GM12878 (cell line): Measurements from ENCODE around the gene TMEM238L. TPM values are rescaled to one million over a fixed set of nuclear protein-coding genes. Genes with fewer than 3 reads are reported as not detected.

ENCODE experiments used
- ATAC-seq: fragments of 200-7000 bp; cut with Tn5 transposase; 3 replicates; pipeline ENCODE4 v1.9.1; 2020; ENCODE audit warnings: mild to moderate bottlenecking, moderate library complexity
- BruUV-seq: library from RNA; stranded (reverse); fragments of 400-500 nt; replicated peaks from 2 replicates; lab custom pipeline; 2021; lab: Mats Ljungman, UMichigan
- CTCF ChIA-PET: fragments of 300-600 bp; sonication (Branson Sonifier 250); formaldehyde crosslinking; extraction: SDS; loops from one replicate; lab custom pipeline; 2021; ENCODE audit warnings: inconsistent platforms; lab: Yijun Ruan, JAX
- POLR2A ChIA-PET: fragments of 350-600 bp; formaldehyde crosslinking; extraction: SDS; loops from one replicate; lab custom pipeline; 2021; ENCODE audit warnings: inconsistent platforms; lab: Charles Lee
- RAD21 ChIA-PET: fragments of 300-600 bp; sonication (Branson Sonifier 250); formaldehyde crosslinking; loops from one replicate; lab custom pipeline; 2023; ENCODE audit warnings: antibody characterized with exemption; ENCODE audit not compliant: unreplicated experiment; lab: Charles Lee
- SMC1A ChIA-PET: fragments of 300-600 bp; sonication (Branson Sonifier 250); formaldehyde crosslinking; loops from one replicate; lab custom pipeline; 2023; ENCODE audit not compliant: unreplicated experiment, uncharacterized antibody; lab: Charles Lee
- DNase-seq: peaks from one replicate; pipeline ENCODE4 v3.0.0-alpha.2; 2011; ENCODE audit warnings: low read depth, low spot score
- FAIRE-seq: peaks from 3 replicates; lab custom pipeline; 2011; peaks lifted over from hg19 to GRCh38; lab: Jason Lieb, UNC
- H2AFZ ChIP-seq: 2 replicates; pipeline ENCODE4 v1.6.0; 2011; ENCODE audit warnings: low read depth, low read length, control low read depth; ENCODE audit not compliant: control insufficient read depth
- H3K27ac ChIP-seq: 2 replicates; pipeline ENCODE4 v1.5.1; 2011; ENCODE audit warnings: control low read depth; ENCODE audit not compliant: control insufficient read depth, insufficient read depth
- H3K27me3 ChIP-seq, 2 experiments: replicated peaks in 1 of 2; 2 replicates each; pipeline versions ENCODE4 v1.6.0 to v1.6.1; 2011; ENCODE audit warnings: low read length in 1 of 2; ENCODE audit not compliant: control insufficient read depth in 2 of 2, insufficient read depth in 2 of 2
- H3K36me3 ChIP-seq, 2 experiments: 2 replicates each; pipeline ENCODE4 v1.5.1; 2011; ENCODE audit warnings: low read length in 1 of 2; ENCODE audit not compliant: control insufficient read depth in 2 of 2, insufficient read depth in 2 of 2
- H3K4me1 ChIP-seq: 2 replicates; pipeline ENCODE4 v1.6.1; 2011; ENCODE audit warnings: mild to moderate bottlenecking, low read length, moderate library complexity, mixed read lengths; ENCODE audit not compliant: control insufficient read depth, insufficient read depth
- H3K4me2 ChIP-seq: 2 replicates; pipeline ENCODE4 v1.6.0; 2011; ENCODE audit warnings: control low read depth; ENCODE audit not compliant: control insufficient read depth, insufficient read depth
- H3K4me3 ChIP-seq: fragments of 200-600 bp; sonication (generic); 2 replicates; pipeline ENCODE4 v1.5.1; 2016
- H3K79me2 ChIP-seq: 2 replicates; pipeline ENCODE4 v1.6.0; 2011; ENCODE audit warnings: low read length; ENCODE audit not compliant: control insufficient read depth, insufficient read depth
- H3K9ac ChIP-seq: 2 replicates; pipeline ENCODE4 v1.8.0; 2011; ENCODE audit warnings: low read length, control low read depth, mixed read lengths; ENCODE audit not compliant: control insufficient read depth, insufficient read depth
- H3K9me3 ChIP-seq: replicated peaks from 3 replicates; pipeline ENCODE4 v1.5.1; 2011; ENCODE audit warnings: mild to moderate bottlenecking, low read length; ENCODE audit not compliant: control insufficient read depth, insufficient read depth
- H4K20me1 ChIP-seq: 2 replicates; pipeline ENCODE4 v1.6.0; 2011; ENCODE audit not compliant: control insufficient read depth, insufficient read depth
- BCL11A ChIP-seq: IDR thresholded peaks from 2 replicates; pipeline ENCODE4 v1.6.1; 2011; ENCODE audit warnings: low read depth, low read length
- ELK1 ChIP-seq: IDR thresholded peaks from 2 replicates; pipeline ENCODE4 v1.6.1; 2012; ENCODE audit warnings: low read depth, low read length, improper control_type of control experiment
- FOXM1 ChIP-seq: IDR thresholded peaks from 2 replicates; pipeline ENCODE4 v1.6.1; 2012; ENCODE audit warnings: low read depth, mild to moderate bottlenecking, inconsistent platforms, low read length, moderate library complexity
- HCFC1 ChIP-seq: fragments of 150-350 bp; IDR thresholded peaks from 2 replicates; pipeline ENCODE4 v1.6.1; 2014; ENCODE audit warnings: low read length
- RAD51 ChIP-seq: fragments of 450-650 bp; IDR thresholded peaks from 2 replicates; pipeline ENCODE4 v1.6.1; 2016; ENCODE audit warnings: moderate library complexity, mild to moderate bottlenecking, inconsistent platforms
- SMARCA5 ChIP-seq: fragments of 450-650 bp; IDR thresholded peaks from 2 replicates; pipeline ENCODE4 v1.6.1; 2017; ENCODE audit warnings: mild to moderate bottlenecking
- TARDBP ChIP-seq: IDR thresholded peaks from 2 replicates; pipeline ENCODE4 v1.6.1; 2016; ENCODE audit warnings: borderline replicate concordance
- WGBS: methylation state at CpG from one replicate; pipeline ENCODE4 v1.1.6; 2016; ENCODE audit warnings: low lambda C conversion rate; ENCODE audit not compliant: insufficient replicate concordance, insufficient coverage; ENCODE audit errors: missing lambda C conversion rate; 5-methylcytosine and 5-hydroxymethylcytosine counted together
- in situ Hi-C: fragments of 300-500 bp; cut with MboI; formaldehyde crosslinking; loops from 9 replicates; pipeline ENCODE4 v1.14.3; 2018; ENCODE audit warnings: mixed read lengths
- intact Hi-C: fragments of 100-400 bp; cut with micrococcal nuclease; formaldehyde crosslinking; loops from one replicate; pipeline ENCODE4 v1.14.2; 2022; ENCODE audit not compliant: unreplicated experiment
- polyA plus RNA-seq, 11 experiments: library from polyadenylated mRNA; depleted of rRNA in 4 of 11; unstranded in 6 of 11; stranded (reverse) in 5 of 11; fragments of >200 nt; fragmentation: Nextera tagmentation in 4 of 11; fragmentation: Illumina TruSeq in 1 of 11; extraction: Ambion mirVana in 4 of 11; extraction: Trizol in 1 of 11; gene quantifications; 1 replicate in 1 of 11; 2 replicates in 10 of 11; pipeline versions ENCODE4 v1.2.1 to v1.2.3, GENCODE V29; 2011 to 2016; ENCODE audit warnings: inconsistent platforms in 2 of 11, missing spikeins in 2 of 11, low read depth in 1 of 11
- total RNA-seq, 4 experiments: library from RNA; depleted of rRNA in 3 of 4; stranded (reverse); fragments of >200 nt in 3 of 4; fragmentation: Illumina TruSeq in 1 of 4; extraction: Trizol in 1 of 4; gene quantifications; 2 replicates each; pipeline versions ENCODE4 v1.2.1 to v1.2.3, GENCODE V29; 2013 to 2021
- TF ChIP-seq, protein P1 (sequence below), 3 experiments: IDR thresholded peaks in 2 of 3; conservative IDR thresholded peaks in 1 of 3; 2 replicates each; pipeline ENCODE4 v1.5.1; 2011; ENCODE audit warnings: low read depth in 3 of 3, low read length in 3 of 3, mild to moderate bottlenecking in 3 of 3, control low read depth in 2 of 3, moderate library complexity in 2 of 3, inconsistent platforms in 1 of 3, mixed read lengths in 1 of 3; ENCODE audit not compliant: control insufficient read depth in 2 of 3, insufficient read depth in 1 of 3; ENCODE audit errors: extremely low read depth in 1 of 3
- TF ChIP-seq, protein P2 (sequence below): fragments of 450-650 bp; formaldehyde crosslinking; IDR thresholded peaks from 2 replicates; pipeline ENCODE4 v1.4.0; 2020; ENCODE audit warnings: mild to moderate bottlenecking, moderate library complexity

The TMEM238L gene
- total and polyA plus RNA-seq, 10 of the 15 experiments (the other 5 are each of a cell fraction or from before 2014, with no cell fraction given) = not detected

DNA sequence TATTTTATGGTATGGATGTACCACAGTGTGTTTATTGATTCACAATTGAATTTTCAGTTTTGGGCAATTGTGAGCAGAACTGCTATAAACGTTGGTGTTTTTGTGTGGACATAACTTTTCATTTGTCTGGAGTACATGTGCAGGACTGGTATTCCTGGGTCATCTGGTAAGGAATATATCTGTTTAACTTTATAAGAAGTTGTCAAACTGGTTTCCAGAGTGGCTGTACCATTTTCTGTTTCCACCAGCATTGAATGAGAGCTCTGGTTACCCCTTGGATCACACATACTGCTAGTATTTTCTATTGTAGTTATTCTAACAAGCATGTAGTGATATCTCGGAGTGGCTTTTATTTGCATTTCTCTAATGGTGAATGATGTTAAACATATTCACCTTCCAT lies 24.3 kb downstream of the TMEM238L start:
- H3K9ac ChIP-seq = no peak overlapping the region
- H3K36me3 ChIP-seq = no peaks in the 10 kb centered on the region
- H3K79me2 ChIP-seq = no peaks in the 10 kb centered on the region
- intact Hi-C loops = no loop called here
- POLR2A ChIA-PET = no interaction called here
- FAIRE-seq (no peak), ATAC-seq (no peak), DNase-seq (no peak)
- H2AFZ ChIP-seq = no peak overlapping the region
- RAD21 ChIA-PET = no interaction called here
- no peaks in the 10 kb centered on the region for H3K9me3 ChIP-seq
- SMC1A ChIA-PET = no interaction called here
- no TSS peak for BruUV-seq
- no peak overlapping the region for H3K27ac ChIP-seq
- 13% methylated on average over 2 of the region's 2 CpGs for WGBS
- CTCF ChIA-PET = no interaction called here
- no peaks in the 10 kb centered on the region for H3K4me1 ChIP-seq
- TF ChIP-seq, protein P1, sequence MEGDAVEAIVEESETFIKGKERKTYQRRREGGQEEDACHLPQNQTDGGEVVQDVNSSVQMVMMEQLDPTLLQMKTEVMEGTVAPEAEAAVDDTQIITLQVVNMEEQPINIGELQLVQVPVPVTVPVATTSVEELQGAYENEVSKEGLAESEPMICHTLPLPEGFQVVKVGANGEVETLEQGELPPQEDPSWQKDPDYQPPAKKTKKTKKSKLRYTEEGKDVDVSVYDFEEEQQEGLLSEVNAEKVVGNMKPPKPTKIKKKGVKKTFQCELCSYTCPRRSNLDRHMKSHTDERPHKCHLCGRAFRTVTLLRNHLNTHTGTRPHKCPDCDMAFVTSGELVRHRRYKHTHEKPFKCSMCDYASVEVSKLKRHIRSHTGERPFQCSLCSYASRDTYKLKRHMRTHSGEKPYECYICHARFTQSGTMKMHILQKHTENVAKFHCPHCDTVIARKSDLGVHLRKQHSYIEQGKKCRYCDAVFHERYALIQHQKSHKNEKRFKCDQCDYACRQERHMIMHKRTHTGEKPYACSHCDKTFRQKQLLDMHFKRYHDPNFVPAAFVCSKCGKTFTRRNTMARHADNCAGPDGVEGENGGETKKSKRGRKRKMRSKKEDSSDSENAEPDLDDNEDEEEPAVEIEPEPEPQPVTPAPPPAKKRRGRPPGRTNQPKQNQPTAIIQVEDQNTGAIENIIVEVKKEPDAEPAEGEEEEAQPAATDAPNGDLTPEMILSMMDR (IDR thresholded peaks at IDR 0.05 in 2 of 3, conservative IDR thresholded peaks at IDR 0.05 in 1 of 3; ENCODE audit: control insufficient read depth in 2 of 3, extremely low read depth in 1 of 3, insufficient read depth in 1 of 3, low read depth in 3 of 3, low read length in 3 of 3) = no peak
- H3K27me3 ChIP-seq = no peaks in the 10 kb centered on the region
- H3K4me3 ChIP-seq = no peak overlapping the region
- H3K4me2 ChIP-seq = no peak overlapping the region
- in situ Hi-C loops = no loop called here
- H4K20me1 ChIP-seq = no peaks in the 10 kb centered on the region

DNA sequence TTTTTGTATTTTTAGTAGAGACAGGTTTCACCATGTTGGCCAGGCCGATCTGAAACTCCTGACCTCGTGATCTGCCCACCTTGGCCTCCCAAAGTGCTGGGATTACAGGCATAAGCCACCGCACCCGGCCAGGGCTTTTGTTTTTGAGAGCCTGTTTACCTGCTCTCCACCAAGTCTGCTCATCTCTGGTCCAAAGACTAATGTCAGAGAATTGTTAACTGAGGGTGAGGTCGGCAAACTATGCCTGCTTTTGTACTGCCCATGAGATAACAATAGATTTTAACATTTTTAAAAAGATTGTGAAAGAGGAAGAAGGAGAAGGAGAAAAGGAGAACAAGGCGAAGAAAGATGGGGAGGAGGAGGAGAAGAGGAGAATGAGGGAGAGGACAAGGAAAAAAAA lies 26.0 kb downstream of the TMEM238L start:
- CTCF ChIA-PET = no interaction called here
- Histone ChIP-seq H3K9me3 (no peaks in the 10 kb centered on the region), H4K20me1 (no peaks in the 10 kb centered on the region), H2AFZ (no peak overlapping the region), H3K4me2 (no peak overlapping the region), H3K27me3 (no peaks in the 10 kb centered on the region), H3K4me1 (no peaks in the 10 kb centered on the region), H3K27ac (no peak overlapping the region), H3K79me2 (no peaks in the 10 kb centered on the region), H3K4me3 (no peak overlapping the region), H3K9ac (no peak overlapping the region), H3K36me3 (no peaks in the 10 kb centered on the region)
- no TSS peak for BruUV-seq
- in situ Hi-C loops (no loop called here), intact Hi-C loops (no loop called here)
- WGBS = 30% methylated on average over 6 of the region's 6 CpGs
- DNase-seq = no peak
- no peak for ATAC-seq
- SMC1A ChIA-PET = no interaction called here
- RAD21 ChIA-PET = interaction anchor here (0.6 kb wide), 1 partner anchor 173 kb away, joined by 4 read pairs; no protein-coding TSS in a partner anchor
- FAIRE-seq = no peak
- POLR2A ChIA-PET = no interaction called here
- TF ChIP-seq BCL11A (no peak), FOXM1 (no peak), ELK1 (no peak), SMARCA5 (no peak), HCFC1 (no peak), RAD51 (no peak), TARDBP (no peak)
- TF ChIP-seq, protein P2, sequence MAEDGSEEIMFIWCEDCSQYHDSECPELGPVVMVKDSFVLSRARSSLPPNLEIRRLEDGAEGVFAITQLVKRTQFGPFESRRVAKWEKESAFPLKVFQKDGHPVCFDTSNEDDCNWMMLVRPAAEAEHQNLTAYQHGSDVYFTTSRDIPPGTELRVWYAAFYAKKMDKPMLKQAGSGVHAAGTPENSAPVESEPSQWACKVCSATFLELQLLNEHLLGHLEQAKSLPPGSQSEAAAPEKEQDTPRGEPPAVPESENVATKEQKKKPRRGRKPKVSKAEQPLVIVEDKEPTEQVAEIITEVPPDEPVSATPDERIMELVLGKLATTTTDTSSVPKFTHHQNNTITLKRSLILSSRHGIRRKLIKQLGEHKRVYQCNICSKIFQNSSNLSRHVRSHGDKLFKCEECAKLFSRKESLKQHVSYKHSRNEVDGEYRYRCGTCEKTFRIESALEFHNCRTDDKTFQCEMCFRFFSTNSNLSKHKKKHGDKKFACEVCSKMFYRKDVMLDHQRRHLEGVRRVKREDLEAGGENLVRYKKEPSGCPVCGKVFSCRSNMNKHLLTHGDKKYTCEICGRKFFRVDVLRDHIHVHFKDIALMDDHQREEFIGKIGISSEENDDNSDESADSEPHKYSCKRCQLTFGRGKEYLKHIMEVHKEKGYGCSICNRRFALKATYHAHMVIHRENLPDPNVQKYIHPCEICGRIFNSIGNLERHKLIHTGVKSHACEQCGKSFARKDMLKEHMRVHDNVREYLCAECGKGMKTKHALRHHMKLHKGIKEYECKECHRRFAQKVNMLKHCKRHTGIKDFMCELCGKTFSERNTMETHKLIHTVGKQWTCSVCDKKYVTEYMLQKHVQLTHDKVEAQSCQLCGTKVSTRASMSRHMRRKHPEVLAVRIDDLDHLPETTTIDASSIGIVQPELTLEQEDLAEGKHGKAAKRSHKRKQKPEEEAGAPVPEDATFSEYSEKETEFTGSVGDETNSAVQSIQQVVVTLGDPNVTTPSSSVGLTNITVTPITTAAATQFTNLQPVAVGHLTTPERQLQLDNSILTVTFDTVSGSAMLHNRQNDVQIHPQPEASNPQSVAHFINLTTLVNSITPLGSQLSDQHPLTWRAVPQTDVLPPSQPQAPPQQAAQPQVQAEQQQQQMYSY = no peak
